GM21786 (cell line): ENCODE data around the gene FIG4.
"Not testable (repeated sequence)": the region's sequence is repeated elsewhere in the genome, so short reads cannot be mapped to it uniquely, and the experiment has no call there.

Experiments
- ATAC-seq: cut with Tn5 transposase; IDR thresholded peaks from one replicate; pipeline ENCODE4 v1.9.1; 2021; ENCODE audit not compliant: unreplicated experiment

FIG4 gene

DNA sequence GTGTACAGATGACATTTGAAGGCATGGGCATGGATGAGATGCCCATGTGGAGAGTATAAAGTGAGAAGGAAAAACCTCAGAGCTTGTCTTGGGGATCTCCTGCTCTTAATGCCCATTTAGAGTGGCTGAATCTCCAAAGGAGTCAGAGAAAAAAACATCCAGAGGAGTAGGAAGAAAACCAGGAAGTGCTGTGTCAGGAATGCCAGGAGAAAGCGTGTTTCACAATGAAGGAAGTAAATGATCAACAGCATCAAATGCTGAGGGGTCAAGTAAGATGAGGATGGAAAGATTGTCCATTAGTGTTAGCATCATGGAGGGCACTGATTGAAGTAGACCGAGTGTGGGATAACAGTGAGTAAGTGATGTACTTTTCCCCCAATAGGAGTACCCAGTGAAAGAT, 56.1 kb downstream of the FIG4 start:
- ATAC-seq: no peak

DNA sequence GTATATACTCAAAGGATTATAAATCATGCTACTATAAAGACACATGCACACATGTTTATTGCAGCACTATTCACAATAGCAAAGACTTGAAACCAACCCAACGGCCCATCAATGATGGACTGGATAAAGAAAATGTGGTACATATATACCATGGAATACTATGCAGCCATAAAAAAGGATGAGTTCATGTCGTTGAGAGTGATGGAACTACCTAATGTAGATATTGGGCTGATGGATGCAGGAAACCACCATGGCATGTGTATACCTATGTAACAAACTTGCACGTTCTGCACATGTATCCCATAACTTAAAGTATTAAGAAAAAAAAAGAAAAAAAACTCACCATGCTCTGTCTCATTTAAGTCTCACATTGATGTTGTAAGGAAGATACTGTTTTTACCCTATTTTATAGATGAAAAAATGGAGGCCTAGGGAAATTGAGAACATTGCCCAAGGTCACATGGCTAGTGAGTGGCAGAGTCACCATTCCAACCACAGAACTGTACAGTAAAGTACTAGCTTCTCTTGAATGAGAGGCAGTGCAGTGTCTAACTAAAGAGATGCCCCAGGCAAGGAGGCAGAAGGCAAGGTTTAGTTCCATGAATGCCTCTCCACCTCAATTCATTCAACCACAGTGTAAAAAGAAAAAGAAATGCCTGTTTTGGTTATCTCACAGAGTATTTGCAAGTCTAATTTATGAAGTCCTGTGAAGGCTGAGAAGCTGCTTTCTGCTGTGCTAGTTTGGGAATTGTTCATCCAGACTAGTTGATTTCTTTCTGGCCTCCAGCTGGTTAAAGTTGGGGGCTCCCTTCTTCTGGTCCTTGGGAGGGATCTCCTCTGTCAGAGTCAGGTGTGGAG, 68.2 kb downstream of the FIG4 start:
- ATAC-seq: no peak

DNA sequence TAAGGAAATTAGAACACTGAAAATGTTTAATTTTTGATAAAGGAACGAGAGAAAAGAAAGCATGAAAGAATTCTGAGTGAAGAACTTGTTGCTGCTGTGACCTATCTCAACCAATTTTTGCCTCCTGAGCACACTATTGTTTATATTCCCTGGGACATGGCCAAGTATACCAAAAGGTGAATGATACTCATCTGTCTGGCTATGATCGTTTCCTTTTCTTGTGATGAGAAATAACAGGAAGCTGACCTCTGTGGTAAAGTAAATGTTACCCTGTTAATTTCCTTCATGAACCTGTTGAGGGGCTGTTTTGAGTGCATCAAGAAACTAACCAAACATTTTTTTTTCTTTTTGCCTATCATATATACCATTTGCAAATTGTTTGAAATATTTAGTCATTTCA, 69.1 kb downstream of the FIG4 start:
- no peak for ATAC-seq

DNA sequence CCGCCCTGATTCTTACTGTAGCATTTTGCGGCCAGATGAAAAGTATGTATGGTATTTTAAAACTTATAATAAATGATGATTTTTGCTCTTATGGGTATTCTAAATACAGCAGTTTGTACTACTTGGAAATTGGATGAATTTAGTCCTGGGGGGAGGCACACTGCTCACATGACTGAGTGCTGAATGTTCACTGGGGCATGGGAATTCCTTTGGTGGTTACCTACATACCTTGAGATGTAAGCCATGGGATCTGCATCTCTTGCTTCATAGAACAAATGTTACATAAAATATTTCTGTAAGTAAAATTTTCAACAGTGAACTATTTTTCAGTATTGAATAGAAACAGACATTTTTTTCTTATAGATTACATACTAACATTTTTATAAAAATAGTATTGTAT, 71.1 kb downstream of the FIG4 start:
- no peak for ATAC-seq

DNA sequence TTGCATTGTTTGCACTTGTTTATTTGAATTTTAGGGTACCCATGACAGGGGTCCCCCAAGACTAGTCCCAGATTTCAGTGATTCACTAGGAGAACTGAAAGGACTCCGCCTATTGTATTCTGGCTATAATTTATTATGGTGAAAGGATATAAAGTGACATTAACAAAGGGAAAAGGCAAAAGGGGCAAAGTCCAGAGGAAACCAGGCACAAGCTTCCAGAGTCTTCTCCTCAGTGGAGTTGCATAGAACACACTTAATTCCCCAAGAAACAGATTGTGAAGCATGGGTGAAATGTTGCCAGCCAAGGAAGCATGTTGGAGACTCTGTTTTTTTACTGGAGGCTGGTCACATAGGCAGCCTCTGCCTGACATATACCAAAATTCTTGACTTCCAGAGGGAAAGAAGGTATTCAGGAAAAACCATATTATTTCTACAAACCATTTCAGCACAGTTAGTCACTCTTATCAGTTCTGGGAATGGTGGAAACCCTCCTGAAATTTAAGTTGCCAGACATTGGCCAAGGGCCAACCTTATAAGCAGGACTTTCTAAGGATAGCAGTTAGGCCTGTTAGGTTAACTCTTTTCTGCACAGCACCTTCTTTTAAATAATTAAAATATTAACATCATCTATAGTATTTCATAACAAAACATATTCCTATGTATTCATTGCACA, 71.8 kb downstream of the FIG4 start:
- ATAC-seq: no peak

DNA sequence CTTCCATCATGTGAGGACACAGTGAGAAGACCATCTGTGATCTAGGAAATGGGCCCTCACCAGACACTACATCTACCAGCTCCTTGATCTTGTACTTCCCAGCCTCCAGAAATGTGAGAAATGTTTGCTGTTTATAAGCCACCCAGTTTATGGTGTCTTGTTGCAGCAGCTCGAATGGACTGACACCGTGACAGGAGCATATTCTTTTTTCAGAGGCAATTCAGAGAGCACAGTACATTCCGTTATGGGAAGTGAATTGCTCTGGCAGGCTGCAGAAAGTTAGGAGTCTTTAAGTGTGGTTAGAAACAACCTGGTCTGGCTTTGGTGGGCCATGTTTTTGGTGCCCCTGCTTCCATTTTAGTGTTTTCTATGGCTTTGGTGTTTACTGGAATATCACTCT, 75.1 kb downstream of the FIG4 start:
- no peak for ATAC-seq

DNA sequence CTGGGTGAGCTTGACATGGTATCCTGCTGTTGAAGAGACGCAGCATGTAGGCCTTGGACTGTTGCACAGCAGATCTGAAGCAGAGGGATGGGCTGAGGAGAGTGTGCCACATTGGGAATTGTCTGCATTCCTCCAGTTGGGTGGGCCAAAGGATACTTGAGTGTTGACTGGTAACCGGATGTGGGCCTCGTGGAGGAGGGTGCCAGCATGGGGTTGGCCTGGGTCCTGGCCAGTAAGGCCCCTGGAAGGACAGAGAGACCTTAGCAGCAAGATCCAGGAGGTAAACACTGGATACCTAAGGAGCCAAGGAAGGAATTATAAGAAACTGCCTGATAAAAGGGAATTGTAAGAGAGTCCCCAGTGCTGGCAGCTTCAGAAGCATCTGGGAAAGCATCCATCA, 76.9 kb downstream of the FIG4 start:
- no peak for ATAC-seq

DNA sequence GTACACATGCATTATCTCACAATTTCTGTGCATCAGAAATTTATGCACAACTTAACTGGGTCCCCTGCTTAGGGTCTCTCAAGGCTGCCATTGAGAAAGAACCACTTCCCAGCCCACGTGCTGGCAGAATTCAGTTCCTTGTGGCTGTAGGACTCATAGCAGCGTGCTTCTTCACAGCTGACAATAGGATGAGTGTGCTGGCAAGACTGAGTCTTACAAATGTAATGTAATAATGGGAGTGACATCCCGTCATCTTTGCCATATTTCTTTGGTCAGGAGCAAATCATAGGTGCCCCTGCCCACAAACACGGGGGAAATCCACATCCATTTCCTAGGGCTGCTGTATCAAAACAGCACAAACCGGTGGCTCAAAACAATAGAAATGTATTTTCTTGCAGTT, 77.4 kb downstream of the FIG4 start:
- ATAC-seq: no peak

DNA sequence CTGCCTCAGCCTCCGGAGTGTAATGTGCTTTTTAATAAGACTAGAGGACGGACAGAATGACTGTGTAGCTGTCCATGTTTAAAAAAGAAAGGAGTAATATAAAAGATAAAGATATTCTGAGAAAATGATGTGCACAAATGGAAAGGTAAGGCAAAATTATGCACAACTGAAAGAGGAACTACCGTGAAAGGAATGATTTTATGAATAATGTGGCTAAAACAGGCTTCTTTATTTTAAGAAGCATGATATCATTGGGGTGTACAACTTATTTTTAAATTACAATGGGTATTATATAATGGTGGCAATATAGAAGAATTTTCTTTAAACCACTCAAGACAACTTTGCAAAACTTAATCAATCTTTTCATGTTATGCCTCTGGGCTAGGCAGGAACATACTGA, 78.1 kb downstream of the FIG4 start:
- ATAC-seq: peak; percentile 54

DNA sequence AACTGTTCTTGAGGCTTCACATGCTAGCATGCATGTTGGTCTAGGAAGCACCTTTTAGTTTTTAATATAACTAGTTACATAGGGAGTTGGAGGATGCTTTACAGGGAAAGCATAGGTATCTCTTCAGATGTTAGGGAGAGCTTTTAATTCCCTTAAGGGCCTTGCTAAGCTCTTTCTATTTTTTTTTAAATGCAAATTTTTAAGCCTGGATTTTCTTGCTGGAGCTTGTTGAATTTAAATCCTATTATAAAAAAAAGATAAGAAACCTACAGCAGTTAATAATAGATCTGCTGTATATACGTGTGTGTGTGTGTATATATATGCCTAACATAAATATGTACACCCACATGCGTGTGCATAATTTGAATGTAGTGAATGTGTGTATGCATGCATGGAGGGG, 79.0 kb downstream of the FIG4 start:
- no peak for ATAC-seq

DNA sequence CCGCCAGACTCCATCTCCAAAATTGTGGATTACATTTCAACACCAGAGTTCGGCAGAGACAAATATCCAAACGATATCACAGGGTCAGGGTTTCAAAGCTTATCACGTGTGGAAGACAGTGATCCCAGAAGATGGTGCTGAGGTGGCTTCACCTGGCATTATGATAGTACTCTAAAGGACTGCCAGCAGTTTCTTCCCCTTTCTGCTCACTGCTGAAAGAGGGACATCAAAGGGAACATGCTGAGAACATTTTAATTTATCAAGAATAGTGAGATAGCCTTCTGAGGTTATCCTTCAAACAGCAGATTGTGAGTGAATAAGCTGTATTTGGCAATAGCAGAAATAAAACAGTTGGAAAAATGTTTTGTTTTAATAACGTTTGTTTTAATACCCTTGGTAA, 79.7 kb downstream of the FIG4 start:
- no peak for ATAC-seq

DNA sequence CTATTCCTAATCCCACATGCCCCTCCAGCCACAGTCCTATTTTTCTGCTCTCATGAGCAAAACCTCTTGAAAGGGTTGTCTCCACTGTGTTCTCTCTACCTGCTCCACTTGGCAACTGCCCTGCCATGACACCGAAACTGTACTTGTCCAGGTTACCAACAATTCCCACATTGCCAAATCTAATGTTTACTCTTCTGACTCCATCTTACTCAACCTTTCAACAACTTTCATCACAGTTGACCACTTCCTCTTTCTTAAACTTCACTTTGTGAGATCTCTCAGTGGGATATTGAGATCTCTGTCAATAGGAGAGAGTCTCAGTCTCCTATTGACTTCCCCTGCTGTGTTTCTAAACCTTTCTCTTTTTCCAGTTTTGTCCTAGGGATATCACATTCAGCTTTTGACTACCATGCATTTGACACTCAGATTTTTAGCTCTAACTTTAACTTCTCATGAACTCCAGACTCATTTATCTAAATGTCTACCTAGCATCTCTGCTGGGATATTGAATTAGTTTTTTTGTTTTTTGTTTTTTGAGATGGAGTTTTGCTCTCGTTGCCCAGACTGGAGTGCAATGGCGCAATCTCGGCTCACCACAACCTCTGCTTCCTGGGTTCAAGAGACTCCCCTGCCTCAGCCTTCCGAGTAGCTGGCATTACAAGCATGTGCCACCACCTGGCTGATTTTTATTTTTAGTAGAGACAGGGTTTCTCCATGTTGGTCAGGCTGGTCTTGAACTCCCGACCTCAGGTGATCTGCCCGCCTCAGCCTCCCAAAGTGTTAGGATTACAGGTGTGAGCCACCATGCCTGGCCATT, 81.1 kb downstream of the FIG4 start:
- not testable (repeated sequence) for ATAC-seq

DNA sequence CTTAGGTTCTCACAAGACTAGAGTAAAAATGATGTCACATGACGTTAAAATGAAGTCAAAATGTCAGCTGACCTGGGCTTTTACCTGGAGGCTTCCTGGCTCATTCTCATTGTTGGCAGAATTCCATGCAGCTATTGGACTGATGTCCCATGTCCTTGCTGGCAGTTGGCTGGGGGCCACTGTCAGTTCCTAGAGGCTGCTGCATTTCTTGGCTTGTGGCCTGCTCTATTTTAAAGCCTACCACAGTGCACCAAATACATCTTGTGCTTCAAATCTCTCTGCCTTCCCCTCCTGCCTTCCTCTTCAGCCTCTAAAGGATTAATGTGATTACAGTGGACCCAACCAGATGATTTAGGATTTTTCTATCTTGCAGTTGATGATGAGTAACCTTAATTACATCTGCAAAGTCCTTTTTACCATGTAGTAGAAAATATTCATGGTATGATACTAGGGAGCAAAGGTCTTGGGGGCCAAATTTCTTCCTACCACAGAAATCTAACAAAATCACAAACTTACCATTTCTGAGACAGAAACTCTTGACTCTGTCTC, 81.9 kb downstream of the FIG4 start:
- ATAC-seq: no peak

DNA sequence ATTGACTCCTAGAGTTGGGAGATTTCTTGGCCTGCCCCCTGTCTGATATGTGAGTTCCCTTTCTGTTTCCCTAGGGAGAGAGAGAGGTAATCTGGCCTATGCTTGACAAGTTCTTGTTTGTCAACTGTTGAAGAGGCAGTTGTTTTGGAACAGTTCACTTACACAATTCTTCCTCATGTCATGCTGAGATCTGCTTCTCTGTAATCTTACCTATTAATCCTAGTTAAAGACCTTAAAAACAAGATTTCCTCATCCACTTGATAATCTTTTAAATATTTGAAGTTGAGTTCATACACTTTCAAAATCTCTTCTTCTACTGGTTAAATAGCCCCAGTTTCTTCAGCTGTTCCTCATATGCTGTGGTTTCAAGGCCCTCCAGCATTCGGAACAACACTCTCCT, 89.9 kb downstream of the FIG4 start:
- no peak for ATAC-seq

DNA sequence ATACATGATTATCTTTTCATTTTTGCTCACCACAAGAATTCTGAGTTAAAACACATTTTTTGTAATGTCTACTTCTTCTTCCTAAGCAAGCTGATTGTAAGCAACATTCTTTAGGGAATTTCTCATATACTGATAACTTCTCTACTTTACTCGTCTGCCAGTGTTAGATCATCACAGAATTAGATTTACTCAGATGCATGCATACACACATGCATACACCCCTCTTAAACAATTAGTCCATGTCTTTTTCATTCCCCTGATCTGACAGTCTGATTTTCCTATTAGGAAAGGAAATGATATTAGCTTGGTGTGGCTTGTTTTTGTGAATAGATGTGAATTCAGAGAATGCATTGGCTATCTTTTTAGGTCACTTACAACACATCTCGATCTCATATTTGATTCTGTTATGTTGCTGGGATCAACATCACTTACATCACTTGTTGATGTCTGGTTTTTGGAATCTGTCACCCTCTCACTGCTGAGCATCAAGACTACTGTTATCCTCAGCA, 91.4 kb downstream of the FIG4 start:
- ATAC-seq: no peak

DNA sequence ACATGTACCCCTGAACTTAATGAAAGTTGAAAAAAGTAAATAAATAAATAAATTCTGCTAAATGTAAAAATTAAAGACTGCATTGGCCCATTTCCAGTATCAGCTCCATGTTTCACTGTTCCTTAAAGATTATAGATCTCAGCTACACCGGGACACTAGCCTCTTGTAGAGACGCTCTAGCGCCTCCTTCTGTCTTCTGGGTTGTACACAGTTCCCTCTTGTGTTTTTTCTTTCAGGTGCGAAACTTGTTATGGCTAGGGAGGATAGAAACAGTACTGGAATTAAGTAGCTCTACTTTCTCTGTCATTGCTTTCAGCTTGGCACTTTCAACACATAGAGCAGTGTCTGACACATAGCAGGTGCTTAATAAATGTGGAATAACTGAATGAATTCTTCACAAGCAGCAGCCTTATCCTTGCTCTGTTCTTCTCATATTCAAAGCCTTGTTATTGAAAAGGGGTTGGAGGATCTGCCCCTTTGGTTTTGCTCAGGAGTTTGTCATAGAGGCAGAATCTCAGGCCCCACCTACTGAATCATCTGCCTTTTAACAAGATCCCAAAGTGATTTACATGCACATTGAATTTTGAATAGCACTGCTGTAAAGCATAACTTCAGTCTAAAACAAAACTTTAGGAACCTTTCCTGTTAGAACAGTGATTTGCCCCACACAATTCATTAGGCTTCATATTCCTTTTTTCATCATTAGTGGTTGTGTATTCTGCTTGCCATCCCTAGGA, 92.3 kb downstream of the FIG4 start:
- ATAC-seq: no peak

DNA sequence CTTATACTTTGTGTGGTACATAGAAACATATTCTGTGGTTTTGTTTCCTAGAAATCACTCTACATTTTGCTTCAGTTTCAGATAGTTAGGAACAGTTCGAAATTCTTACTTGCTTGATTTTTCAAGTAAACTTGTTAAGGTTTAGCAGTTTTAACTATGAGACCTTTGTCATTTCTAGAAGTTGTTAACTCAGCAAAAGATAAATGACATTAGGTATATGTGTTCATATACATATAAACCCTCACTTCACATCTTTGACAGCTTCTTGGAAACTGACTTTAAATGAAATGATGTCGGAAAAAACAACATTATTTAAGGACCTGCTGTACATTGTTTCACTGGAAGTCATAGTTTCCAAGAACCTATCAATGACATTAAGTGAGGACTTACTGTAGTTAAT, 96.2 kb downstream of the FIG4 start:
- ATAC-seq: no peak

DNA sequence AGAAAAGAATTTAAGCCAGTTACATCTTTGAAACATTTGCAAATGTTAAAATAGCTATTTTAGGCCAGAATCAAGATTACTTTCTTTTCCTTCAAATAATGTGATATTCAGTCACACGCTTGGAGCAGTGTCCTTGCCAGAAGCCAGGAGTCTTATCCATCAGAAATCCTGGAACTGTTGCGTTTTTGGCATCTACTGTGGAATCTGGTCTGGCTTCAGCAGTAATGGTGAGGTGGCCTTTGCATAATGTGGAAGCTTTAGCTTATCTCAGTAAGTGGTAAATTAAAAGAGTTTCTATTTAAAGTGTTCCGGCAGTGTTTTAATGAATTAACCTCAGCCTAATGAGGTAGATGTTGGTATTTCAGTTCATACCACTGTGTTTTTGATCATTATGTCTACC, 97.6 kb downstream of the FIG4 start:
- no peak for ATAC-seq

DNA sequence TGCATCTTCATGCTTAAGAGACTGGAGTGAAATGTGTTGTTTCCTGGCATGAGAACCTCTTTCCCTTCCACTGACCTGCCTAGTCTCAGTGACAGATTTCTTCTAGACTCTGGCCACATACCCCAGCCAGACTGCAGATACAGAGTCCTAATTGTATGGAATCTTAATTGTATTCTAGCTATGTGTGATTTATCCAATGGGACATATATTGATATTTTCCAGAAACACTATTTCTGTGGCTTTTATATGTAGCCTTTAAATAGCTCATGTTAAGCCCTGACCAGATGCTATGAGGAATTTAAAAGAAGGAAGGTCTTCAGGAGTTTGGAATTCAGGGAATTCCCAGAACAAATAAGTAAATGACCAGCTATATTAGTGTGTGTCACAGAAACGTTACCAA, 99.0 kb downstream of the FIG4 start:
- no peak for ATAC-seq

DNA sequence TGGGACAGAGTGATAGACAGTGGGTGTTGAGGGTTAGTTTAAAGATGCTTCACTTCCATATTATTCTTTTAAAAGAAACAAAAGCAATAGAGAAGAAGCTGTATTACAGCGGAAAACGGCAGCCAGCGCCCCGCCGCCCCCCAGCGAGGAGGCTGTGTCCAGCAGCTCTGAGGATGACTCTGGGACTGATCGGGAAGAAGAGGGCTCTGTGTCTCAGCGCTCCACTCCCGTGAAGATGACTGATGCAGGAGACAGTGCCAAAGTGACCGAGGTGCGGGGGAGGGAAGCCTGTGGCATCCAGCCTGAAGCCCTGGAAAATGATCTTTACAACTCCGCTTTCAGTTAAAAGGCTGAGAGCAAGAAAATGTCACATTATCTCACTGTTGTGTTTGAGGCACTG, 100.2 kb downstream of the FIG4 start:
- ATAC-seq: no peak

DNA sequence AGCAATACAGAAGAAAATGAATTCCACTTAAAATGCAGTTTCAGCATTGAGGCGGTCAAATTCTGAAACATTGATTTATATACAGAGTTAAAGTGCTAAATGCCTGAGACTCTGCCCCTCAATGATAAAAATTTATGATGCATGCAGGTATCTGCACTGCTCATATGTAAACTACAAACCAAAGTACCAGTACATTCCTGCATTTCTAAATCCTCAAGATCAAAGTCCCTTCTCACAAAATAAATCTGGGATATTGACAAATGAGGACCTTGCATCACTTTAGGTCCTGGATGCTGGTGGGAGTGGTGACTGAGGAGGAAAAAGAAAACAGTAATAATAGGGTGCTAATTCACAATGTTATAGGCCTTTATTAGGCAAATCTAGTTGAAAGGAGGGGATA, 101.9 kb downstream of the FIG4 start:
- ATAC-seq: no peak
